Loucy (cell line): ENCODE results near the gene MYO3B.

ENCODE experiments used
- EZH2phosphoT487 ChIP-seq: fragments of 200-600 bp; IDR thresholded peaks from 2 replicates; pipeline ENCODE4 v1.6.1; 2018; ENCODE audit warnings: antibody characterized with exemption, mild to moderate bottlenecking, moderate library complexity, borderline replicate concordance
- TF ChIP-seq, protein P1 (sequence below): fragments of 200-600 bp; sonication (generic); conservative IDR thresholded peaks from 2 replicates; pipeline ENCODE4 v1.5.1; 2014; ENCODE audit warnings: mild to moderate bottlenecking, antibody characterized with exemption, low read length

GRCh38 chr2:170488807-170489206, 310.9 kb downstream of the MYO3B start:
- TF ChIP-seq, protein P1, sequence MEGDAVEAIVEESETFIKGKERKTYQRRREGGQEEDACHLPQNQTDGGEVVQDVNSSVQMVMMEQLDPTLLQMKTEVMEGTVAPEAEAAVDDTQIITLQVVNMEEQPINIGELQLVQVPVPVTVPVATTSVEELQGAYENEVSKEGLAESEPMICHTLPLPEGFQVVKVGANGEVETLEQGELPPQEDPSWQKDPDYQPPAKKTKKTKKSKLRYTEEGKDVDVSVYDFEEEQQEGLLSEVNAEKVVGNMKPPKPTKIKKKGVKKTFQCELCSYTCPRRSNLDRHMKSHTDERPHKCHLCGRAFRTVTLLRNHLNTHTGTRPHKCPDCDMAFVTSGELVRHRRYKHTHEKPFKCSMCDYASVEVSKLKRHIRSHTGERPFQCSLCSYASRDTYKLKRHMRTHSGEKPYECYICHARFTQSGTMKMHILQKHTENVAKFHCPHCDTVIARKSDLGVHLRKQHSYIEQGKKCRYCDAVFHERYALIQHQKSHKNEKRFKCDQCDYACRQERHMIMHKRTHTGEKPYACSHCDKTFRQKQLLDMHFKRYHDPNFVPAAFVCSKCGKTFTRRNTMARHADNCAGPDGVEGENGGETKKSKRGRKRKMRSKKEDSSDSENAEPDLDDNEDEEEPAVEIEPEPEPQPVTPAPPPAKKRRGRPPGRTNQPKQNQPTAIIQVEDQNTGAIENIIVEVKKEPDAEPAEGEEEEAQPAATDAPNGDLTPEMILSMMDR, result no peak
- no peak for TF ChIP-seq EZH2phosphoT487
